Measurements from ENCODE around the gene TMEM248.
"Not testable (repeated sequence)": the region's sequence is repeated elsewhere in the genome, so short reads cannot be mapped to it uniquely, and the experiment has no call there.

Gene TMEM248

GRCh38 chr7:66920769-66921395 is at the start of gene TMEM248:
Gene TMEM248, plus strand, starts transcription at chr7:66921225. Its CDS starts 20,641 bp downstream, at chr7:66941866.
- peak; percentile 80 to 81 for DNase-seq (ENCODE audit: low read depth in 2 of 2)

GRCh38 chr7:66873476-66873875 is 47.5 kb upstream of the TMEM248 start:
- no peak for DNase-seq (ENCODE audit: low read depth in 2 of 2)

GRCh38 chr7:66877577-66878300 is 43.3 kb upstream of the TMEM248 start:
- no peak for DNase-seq (ENCODE audit: low read depth in 2 of 2)

GRCh38 chr7:66878301-66878685 is 42.7 kb upstream of the TMEM248 start:
- DNase-seq (ENCODE audit: low read depth in 2 of 2): not testable (repeated sequence)

- DNase-seq (ENCODE audit: low read depth in 2 of 2): no peak
These were observed 41.0 kb upstream of the TMEM248 start for GRCh38 chr7:66880053-66880452.

- not testable (repeated sequence) for DNase-seq (ENCODE audit: low read depth in 2 of 2)
These were observed 40.4 kb upstream of the TMEM248 start for GRCh38 chr7:66880577-66880976.

GRCh38 chr7:66883716-66884115 is 37.3 kb upstream of the TMEM248 start:
- DNase-seq (ENCODE audit: low read depth in 2 of 2): no peak

GRCh38 chr7:66884556-66884955 is 36.5 kb upstream of the TMEM248 start:
- not testable (repeated sequence) for DNase-seq (ENCODE audit: low read depth in 2 of 2)

- no peak for DNase-seq (ENCODE audit: low read depth in 2 of 2)
These were observed 34.9 kb upstream of the TMEM248 start for GRCh38 chr7:66886152-66886551.

- not testable (repeated sequence) for DNase-seq (ENCODE audit: low read depth in 2 of 2)
These were observed 32.8 kb upstream of the TMEM248 start for GRCh38 chr7:66888223-66888622.

GRCh38 chr7:66894463-66895080 is 26.5 kb upstream of the TMEM248 start:
- DNase-seq (ENCODE audit: low read depth in 2 of 2): no peak

- no peak for DNase-seq (ENCODE audit: low read depth in 2 of 2)
These were observed 24.6 kb upstream of the TMEM248 start for GRCh38 chr7:66896441-66896840.

GRCh38 chr7:66899552-66900280 is 21.3 kb upstream of the TMEM248 start:
- no peak for DNase-seq (ENCODE audit: low read depth in 2 of 2)

- no peak for DNase-seq (ENCODE audit: low read depth in 2 of 2)
These were observed 18.8 kb upstream of the TMEM248 start for GRCh38 chr7:66901941-66902843.

- no peak for DNase-seq (ENCODE audit: low read depth in 2 of 2)
These were observed 18.2 kb upstream of the TMEM248 start for GRCh38 chr7:66902844-66903180.

GRCh38 chr7:66903360-66904062 is 17.5 kb upstream of the TMEM248 start:
- no peak for DNase-seq (ENCODE audit: low read depth in 2 of 2)

- no peak for DNase-seq (ENCODE audit: low read depth in 2 of 2)
These were observed 16.9 kb upstream of the TMEM248 start for GRCh38 chr7:66904063-66904593.

- no peak for DNase-seq (ENCODE audit: low read depth in 2 of 2)
These were observed 15.7 kb upstream of the TMEM248 start for GRCh38 chr7:66905278-66905677.

- DNase-seq (ENCODE audit: low read depth in 2 of 2): no peak
These were observed 15.3 kb upstream of the TMEM248 start for GRCh38 chr7:66905689-66906088.

- no peak for DNase-seq (ENCODE audit: low read depth in 2 of 2)
These were observed 13.3 kb upstream of the TMEM248 start for GRCh38 chr7:66907731-66908130.
